ENCODE results near the gene ADAMTS4.
A peak's percentile ranks its signal among the peaks of the same experiment; 100 is the strongest.
"Not testable (repeated sequence)": the region's sequence is repeated elsewhere in the genome, so short reads cannot be mapped to it uniquely, and the experiment has no call there.

Gene ADAMTS4

GRCh38 chr1:161198897-161199431, at the start of gene ADAMTS4:
Gene ADAMTS4 (minus strand): TSS chr1:161199054. CDS start chr1:161198627, 427 bp downstream.
- no peak for DNase-seq (ENCODE audit: low read depth in 2 of 2)

GRCh38 chr1:161244888-161245287, 46.0 kb upstream of the ADAMTS4 start:
- no peak for DNase-seq (ENCODE audit: low read depth in 2 of 2)

- no peak for DNase-seq (ENCODE audit: low read depth in 2 of 2)
Measured at GRCh38 chr1:161242313-161242712, 43.5 kb upstream of the ADAMTS4 start.

- DNase-seq (ENCODE audit: low read depth in 2 of 2) = no peak
Measured at GRCh38 chr1:161241682-161242081, 42.8 kb upstream of the ADAMTS4 start.

- DNase-seq (ENCODE audit: low read depth in 2 of 2) = no peak
Measured at GRCh38 chr1:161238039-161238473, 39.2 kb upstream of the ADAMTS4 start, which contains the start of gene NR1I3. Gene NR1I3 (minus strand): TSS chr1:161238203. CDS start chr1:161236565, 1,638 bp downstream.

- DNase-seq (ENCODE audit: low read depth in 2 of 2) = no peak
Measured at GRCh38 chr1:161235957-161236775, 37.3 kb upstream of the ADAMTS4 start.

- DNase-seq (ENCODE audit: low read depth in 2 of 2) = no peak
Measured at GRCh38 chr1:161233102-161233501, 34.2 kb upstream of the ADAMTS4 start.

GRCh38 chr1:161230762-161231161, 31.9 kb upstream of the ADAMTS4 start:
- DNase-seq (ENCODE audit: low read depth in 2 of 2) = no peak

GRCh38 chr1:161229896-161230295, 31.0 kb upstream of the ADAMTS4 start:
- DNase-seq (ENCODE audit: low read depth in 2 of 2) = no peak

GRCh38 chr1:161228032-161228431, 29.2 kb upstream of the ADAMTS4 start:
- no peak for DNase-seq (ENCODE audit: low read depth in 2 of 2)

- DNase-seq (ENCODE audit: low read depth in 2 of 2) = peak; percentile 89 to 90
Measured at GRCh38 chr1:161227196-161227871, 28.5 kb upstream of the ADAMTS4 start.

- no peak for DNase-seq (ENCODE audit: low read depth in 2 of 2)
Measured at GRCh38 chr1:161226759-161227158, 27.9 kb upstream of the ADAMTS4 start.

- no peak for DNase-seq (ENCODE audit: low read depth in 2 of 2)
Measured at GRCh38 chr1:161226320-161226711, 27.5 kb upstream of the ADAMTS4 start.

- peak; percentile 74 to 78 for DNase-seq (ENCODE audit: low read depth in 2 of 2)
Measured at GRCh38 chr1:161225534-161226319, 26.9 kb upstream of the ADAMTS4 start, which contains the start of gene TOMM40L. Gene TOMM40L (plus strand): TSS chr1:161226060. CDS start chr1:161226490, 430 bp downstream.

GRCh38 chr1:161225178-161225533, 26.3 kb upstream of the ADAMTS4 start:
- DNase-seq (ENCODE audit: low read depth in 2 of 2) = no peak

- not testable (repeated sequence) for DNase-seq (ENCODE audit: low read depth in 2 of 2)
Measured at GRCh38 chr1:161224695-161225087, 25.8 kb upstream of the ADAMTS4 start.

- DNase-seq (ENCODE audit: low read depth in 2 of 2) = no peak
Measured at GRCh38 chr1:161223805-161224694, 25.2 kb upstream of the ADAMTS4 start.

GRCh38 chr1:161222175-161223019, 23.5 kb upstream of the ADAMTS4 start:
- no peak for DNase-seq (ENCODE audit: low read depth in 2 of 2)

GRCh38 chr1:161220002-161220401, 21.1 kb upstream of the ADAMTS4 start:
- no peak for DNase-seq (ENCODE audit: low read depth in 2 of 2)

All from stimulated activated CD4-positive, alpha-beta T cell treated with anti-CD3 and anti-CD28 coated beads, Interleukin-1b, Interleukin-23, amount 100 ng/mL, for 4 hours (primary cell).